HuH-7 (cell line): Measurements from ENCODE around the gene ADGRE1.

ENCODE experiments used
- DNase-seq: peaks from one replicate; pipeline ENCODE4 v3.0.0; 2011; ENCODE audit warnings: low spot score

Gene ADGRE1

GRCh38 chr19:6955082-6955481, 67.7 kb downstream of the ADGRE1 start:
- DNase-seq, result no peak

GRCh38 chr19:6956573-6956972, 69.2 kb downstream of the ADGRE1 start:
- DNase-seq, result no peak

- no peak for DNase-seq
Observed at GRCh38 chr19:6958791-6959190, 71.4 kb downstream of the ADGRE1 start.

- DNase-seq, result no peak
Observed at GRCh38 chr19:6963244-6963852, 76.0 kb downstream of the ADGRE1 start.

GRCh38 chr19:6963937-6964336, 76.6 kb downstream of the ADGRE1 start:
- no peak for DNase-seq

- DNase-seq, result no peak
Observed at GRCh38 chr19:6967967-6968366, 80.6 kb downstream of the ADGRE1 start.

GRCh38 chr19:6969490-6969889, 82.1 kb downstream of the ADGRE1 start:
- no peak for DNase-seq

- DNase-seq, result no peak
Observed at GRCh38 chr19:6970021-6970420, 82.6 kb downstream of the ADGRE1 start.

- no peak for DNase-seq
Observed at GRCh38 chr19:6970443-6970842, 83.1 kb downstream of the ADGRE1 start.

- no peak for DNase-seq
Observed at GRCh38 chr19:6971366-6971765, 84.0 kb downstream of the ADGRE1 start.

GRCh38 chr19:6976197-6976596, 88.8 kb downstream of the ADGRE1 start:
- no peak for DNase-seq

- no peak for DNase-seq
Observed at GRCh38 chr19:6979399-6979798, 92.0 kb downstream of the ADGRE1 start.

- no peak for DNase-seq
Observed at GRCh38 chr19:6983448-6983847, 96.1 kb downstream of the ADGRE1 start.

GRCh38 chr19:6987850-6988249, 100.5 kb downstream of the ADGRE1 start:
- DNase-seq, result no peak

- no peak for DNase-seq
Observed at GRCh38 chr19:6988257-6988656, 100.9 kb downstream of the ADGRE1 start.
